ENCODE data around the gene LRP11.

DNA sequence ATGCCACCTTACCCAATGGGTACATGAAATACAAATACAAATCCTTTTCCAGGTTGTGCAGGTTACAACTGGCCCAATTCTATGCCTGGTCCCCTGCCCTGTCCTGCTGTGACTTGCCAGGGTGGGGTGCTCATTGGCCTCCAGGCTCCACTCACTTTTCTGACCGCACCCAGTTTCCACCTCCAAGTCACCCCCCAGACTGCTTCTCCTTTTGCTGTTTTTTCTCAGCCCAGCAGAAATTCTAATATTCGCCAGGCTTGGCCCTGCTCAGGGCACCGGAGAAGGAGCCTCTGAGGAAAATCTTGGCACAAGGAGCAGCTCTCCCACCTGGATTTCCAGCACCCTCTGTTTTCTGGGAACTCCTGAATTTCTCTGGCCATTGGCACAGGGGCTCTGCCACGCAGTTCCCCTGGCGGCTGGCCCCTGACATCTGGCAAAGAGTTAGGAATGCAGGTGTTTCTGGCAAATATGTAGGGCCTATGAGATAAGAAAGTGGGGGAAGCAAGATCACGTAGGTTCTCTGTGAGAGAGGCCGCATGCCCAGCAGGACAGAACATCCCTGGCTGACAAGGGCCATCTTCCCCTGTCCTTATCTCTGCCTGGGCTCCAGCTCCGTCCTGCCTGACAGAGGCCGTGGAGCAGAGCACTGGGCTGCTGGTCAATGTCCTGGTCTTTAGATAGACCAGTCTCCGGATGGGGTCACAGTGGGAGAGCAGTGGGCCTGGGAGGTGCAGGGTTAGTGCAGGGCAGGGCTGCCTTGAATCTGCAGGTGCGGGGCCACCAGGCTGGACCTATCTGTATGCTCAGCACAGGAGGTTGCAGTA, 36.7 kb upstream of the LRP11 start:
- TF ChIP-seq, protein P1, sequence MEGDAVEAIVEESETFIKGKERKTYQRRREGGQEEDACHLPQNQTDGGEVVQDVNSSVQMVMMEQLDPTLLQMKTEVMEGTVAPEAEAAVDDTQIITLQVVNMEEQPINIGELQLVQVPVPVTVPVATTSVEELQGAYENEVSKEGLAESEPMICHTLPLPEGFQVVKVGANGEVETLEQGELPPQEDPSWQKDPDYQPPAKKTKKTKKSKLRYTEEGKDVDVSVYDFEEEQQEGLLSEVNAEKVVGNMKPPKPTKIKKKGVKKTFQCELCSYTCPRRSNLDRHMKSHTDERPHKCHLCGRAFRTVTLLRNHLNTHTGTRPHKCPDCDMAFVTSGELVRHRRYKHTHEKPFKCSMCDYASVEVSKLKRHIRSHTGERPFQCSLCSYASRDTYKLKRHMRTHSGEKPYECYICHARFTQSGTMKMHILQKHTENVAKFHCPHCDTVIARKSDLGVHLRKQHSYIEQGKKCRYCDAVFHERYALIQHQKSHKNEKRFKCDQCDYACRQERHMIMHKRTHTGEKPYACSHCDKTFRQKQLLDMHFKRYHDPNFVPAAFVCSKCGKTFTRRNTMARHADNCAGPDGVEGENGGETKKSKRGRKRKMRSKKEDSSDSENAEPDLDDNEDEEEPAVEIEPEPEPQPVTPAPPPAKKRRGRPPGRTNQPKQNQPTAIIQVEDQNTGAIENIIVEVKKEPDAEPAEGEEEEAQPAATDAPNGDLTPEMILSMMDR (IDR thresholded peaks at IDR 0.05; ENCODE audit: low read length) = no peak
- no peak for TF ChIP-seq EZH2 (optimal IDR thresholded peaks at IDR 0.05; ENCODE audit: low read depth, low read length)
- no peak for TF ChIP-seq EZH2phosphoT487 (IDR thresholded peaks at IDR 0.05; ENCODE audit: low read length)

Measured in MM.1S (cell line).